Activated CD4-positive, alpha-beta T cell treated with anti-CD3 and anti-CD28 coated beads for 4 hours (primary cell): Measurements from ENCODE around the gene RNPEP.
A peak's percentile ranks its signal among the peaks of the same experiment; 100 is the strongest.
"Not testable (repeated sequence)": the region's sequence is repeated elsewhere in the genome, so short reads cannot be mapped to it uniquely, and the experiment has no call there.

Experiments
- DNase-seq, 2 donors: peaks; one replicate each; pipeline ENCODE4 v3.0.0-alpha.2; 2020

The RNPEP gene

DNA sequence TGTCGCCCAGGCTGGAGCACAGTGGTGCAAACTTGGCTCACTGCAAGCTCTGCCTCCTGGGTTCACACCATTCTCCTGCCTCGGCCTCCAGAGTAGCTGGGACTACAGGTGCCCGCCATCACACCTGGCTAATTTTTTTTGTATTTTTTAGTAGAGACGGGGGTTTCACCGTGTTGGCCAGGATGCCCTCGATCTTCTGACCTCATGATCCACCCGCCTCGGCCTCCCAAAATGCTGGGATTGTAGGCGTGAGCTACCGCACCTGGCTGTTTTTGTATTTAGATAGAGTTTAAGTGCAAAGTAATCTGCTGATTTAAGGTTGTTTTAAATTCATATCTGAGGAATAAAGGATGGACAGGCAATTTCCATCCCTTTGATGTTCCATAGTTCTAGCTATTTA lies 20.1 kb upstream of the RNPEP start:
- DNase-seq: not testable (repeated sequence)

DNA sequence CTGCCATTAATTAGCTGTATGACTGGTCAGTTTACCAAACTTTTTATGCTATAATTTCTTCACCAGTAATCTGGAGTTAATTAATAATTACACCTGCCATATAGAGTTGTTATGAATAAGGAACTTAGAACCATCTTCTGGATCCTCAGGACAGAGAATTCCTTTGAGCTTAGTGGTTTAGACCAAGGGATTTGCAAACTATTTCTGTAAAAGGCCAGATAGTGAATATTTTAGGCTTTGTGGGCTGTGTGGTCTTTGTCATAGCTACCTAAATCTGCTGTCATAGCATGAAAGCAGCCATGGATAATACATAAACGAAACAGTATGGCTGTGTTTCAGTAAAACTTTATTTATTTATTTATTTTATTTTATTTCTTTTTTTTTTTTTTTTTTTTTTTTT lies 18.2 kb upstream of the RNPEP start:
- DNase-seq: no peak

DNA sequence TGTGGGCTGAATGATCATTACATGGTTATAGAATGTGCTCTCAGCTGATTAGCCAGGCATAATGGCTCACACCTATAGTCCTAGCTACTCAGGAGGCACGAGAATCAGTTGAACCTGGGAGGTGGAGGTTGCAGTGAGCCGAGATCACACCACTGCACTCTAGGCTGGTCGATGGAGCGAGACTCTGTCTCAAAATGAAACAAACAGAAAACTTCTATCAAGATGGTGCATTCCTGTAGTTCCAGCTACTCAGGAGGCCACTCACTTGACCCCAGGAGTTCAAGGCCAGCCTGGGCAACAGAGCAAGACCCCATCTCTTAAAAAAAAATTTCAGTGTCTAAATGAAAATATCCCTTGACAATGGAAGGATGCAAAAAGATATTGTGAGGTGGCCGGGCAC lies 16.3 kb upstream of the RNPEP start:
- DNase-seq: no peak

DNA sequence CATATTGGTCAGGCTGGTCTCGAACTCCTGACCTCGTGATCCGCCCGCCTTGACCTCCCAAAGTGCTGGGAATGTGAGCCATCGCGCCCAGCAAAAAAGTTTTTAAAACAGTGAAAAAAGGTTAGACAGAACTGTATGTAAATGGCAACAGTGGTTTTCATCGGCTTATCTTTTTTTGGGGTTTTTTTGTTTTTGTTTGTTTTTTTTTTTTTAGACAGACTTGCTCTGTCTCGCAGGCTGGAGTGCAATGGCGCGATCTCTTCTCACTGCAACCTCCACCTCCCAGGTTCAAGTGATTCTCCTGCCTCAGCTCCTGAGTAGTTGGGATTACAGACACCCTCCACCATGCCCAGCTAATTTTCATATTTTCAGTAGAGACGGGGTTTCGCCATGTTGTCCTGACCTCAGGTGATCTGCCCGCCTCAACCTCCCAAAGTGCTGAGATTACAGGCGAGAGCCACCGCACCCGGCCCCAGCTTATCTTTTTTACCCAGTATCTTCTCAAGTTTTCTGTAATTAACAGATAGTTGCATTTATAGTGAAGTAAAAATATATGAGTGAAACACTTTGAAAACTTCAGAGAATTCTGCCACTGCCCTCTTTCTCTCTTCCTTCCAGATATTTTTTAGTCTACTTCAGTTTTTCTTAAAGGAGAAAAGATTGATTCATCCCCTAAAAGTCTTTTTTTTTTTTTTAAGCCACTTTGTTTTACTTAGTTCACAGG lies 14.1 kb upstream of the RNPEP start:
- DNase-seq: no peak

DNA sequence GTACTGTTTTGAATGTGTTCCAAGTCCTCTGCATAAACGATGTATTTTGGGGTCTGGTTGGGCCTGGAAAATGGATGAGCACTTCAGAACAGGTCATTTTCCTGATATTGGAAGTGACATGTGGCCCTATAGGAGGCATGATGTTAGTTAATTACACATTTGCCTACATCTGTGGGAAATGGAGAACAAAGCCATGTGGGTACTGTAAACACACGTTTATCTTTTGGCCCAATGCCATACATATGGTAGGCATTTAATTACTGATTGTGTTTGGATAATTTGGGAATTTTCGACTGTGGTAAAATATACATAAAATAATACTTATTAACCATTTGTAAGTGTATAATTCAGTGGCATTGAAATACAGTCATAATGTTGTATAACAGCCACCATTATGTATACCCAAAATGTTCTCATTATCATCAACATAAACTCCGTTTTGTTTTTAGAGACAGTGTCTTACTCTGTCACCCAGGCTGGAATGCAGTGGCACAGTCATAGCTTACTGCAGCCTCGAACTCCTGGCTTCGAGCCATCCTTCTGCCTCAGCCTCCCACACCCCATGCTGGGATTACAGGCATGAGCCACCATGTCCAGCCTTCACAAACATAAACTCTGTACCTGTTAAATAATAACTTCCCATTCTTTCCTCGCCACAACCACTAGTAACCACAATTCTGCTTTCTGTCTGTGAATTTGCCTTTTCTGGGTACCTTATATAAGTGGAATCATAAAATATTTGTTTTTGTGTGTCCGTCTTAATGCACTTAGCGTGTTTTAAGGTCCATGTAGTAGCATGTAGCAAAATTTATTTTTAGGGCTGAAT lies 11.9 kb upstream of the RNPEP start:
- DNase-seq: no peak

DNA sequence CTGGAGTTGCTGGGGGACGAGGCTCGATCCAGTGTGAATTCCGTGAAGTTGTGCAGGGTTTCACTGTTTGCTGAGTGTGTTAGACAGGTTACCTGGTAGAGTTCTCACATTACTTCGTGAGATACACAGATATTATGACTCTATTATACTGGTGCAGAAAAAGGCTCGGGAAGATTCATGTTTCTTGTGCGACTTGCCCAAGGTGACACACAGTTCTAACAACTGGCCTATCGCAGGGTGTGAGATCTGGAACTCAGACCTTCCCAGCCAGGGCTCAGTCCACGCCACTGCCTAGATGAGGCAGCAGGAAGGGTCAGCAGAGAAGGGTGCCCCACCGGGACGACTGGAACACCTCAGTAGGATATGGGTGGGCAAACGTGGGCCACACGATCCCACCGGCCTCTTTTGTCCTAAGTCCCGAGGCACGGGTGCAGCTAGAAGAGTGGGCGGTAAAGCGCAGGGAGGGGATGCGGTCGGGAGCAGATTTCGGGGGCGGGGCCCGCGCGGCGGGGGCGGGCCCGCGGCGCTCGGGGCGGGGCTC lies 296 bp upstream of the RNPEP start:
- peak; percentile 63 to 67 for DNase-seq

DNA sequence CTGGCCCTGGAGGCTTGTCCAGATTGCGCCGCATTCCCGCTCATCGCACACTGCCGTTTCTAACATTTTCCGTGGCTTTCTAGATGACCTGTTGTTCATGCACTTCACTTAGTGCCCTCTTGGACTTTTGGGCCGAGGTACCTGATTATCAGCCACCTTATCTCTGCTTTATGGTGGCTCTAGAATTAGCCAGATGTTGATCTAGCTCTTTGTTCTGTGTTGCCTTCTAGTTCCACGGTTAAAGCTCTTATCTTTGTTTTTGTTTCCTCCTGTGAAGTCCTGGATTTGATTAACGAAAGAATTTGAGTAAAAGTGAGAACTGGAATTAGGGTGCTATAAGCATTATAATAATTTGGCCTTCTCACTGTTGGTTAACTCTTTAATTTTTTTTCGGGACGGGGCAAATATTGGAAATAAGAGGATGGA lies 945 bp downstream of the RNPEP start:
- DNase-seq: no peak

DNA sequence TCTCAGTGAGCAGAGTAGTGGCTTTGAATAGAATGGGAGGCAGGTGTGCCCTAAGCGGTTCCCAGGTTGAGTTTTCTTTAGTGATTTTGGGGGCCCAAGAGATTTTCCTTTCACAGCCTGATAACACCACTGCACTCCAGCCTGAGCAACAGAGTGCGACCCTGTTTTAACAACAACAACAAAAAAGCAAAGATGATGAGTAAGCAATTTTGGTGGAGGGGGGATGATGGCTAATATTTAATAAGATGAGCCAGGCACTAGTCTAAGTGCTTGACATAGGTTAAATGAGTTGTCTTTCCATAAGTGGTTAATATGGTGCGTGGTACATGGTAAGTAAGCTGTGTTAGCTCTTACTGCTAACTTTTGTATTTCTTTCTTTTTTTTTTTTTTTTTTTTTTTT lies 2.0 kb downstream of the RNPEP start:
- DNase-seq: no peak

DNA sequence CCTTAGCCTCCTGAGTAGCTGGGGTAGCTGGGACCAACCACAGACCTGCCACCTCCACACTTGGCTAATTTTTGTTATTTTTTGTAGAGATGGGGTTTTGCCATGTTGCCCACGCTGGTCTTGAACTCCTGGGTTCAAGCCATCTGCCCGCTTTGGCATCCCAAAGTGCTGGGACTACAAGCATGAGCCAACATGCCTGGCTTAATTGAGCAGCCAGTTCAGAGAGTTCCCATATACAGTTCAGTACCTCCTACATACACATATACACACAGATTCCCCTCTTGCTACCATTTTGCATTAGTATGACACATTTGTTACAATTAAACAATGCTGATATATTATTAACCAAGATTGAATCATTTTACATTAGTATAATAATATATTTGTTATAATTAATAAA lies 2.9 kb downstream of the RNPEP start:
- no peak for DNase-seq

DNA sequence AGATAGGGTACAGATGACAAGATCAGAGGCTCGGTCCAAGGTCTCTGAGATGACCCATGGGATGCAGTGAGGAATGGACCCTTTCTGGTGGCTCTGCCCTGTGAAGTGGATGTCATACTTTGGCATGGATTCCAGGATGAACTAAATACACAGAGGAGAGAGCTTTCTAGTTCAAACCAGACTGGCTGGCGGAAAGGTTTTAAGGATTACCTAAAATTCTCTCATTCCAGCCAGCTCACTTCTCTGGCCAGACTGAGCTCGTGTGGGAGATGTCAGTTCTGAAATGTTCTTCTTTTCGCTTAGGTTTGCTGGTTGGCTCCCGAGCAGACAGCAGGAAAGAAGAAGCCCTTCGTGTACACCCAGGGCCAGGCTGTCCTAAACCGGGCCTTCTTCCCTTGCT lies 6.2 kb downstream of the RNPEP start:
- DNase-seq: no peak

DNA sequence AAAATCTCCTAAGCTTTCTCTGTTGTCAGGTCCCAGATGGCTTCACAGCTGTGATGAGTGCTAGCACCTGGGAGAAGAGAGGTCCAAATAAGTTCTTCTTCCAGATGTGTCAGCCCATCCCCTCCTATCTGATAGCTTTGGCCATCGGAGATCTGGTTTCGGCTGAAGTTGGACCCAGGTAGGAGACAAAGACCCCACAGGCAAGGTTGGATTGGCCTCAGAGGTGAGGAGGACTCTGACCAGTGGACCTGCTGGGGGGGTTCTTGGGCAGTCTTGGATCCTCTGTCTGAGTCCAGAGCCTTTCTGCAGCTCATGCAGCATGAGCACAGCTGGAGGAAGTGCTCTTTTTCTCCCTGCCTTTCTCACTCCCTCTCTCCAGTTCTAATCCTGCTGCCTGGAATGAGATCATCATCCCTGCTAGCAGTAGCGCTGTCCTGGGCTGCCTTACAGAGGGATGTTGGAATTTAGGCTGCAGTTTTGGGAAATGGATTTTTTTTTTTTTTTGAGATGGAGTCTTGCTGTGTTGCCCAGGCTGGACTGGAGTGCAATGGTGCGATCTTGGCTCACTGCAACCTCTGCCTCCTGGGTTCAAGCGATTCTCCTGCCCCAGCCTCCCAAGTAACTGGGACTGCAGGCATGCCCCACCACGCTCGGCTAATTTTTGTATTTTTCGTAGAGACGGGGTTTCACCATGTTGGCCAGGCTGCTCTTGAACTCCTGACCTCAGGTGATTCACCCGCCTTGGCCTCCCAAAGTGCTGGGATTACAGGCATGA lies 7.1 kb downstream of the RNPEP start:
- DNase-seq: no peak

DNA sequence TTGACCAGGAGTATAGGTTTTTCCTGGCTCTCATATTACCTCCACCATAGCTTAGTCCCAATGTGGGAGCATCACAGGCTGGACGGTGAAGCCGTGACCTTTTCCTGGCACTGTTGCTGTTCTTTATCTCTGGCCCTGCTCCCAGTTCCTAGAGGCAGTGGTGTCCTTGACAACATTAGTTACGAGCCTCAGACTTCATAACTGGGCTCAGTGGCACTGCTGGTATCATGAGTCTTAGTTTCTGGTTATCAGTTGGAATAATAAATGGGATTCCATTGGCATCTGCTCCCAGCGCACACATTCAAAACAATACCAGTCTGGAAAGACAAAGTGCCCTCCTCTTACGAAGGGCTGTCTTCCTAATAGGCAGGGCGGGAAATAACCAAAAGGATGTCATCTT lies 8.0 kb downstream of the RNPEP start:
- no peak for DNase-seq

DNA sequence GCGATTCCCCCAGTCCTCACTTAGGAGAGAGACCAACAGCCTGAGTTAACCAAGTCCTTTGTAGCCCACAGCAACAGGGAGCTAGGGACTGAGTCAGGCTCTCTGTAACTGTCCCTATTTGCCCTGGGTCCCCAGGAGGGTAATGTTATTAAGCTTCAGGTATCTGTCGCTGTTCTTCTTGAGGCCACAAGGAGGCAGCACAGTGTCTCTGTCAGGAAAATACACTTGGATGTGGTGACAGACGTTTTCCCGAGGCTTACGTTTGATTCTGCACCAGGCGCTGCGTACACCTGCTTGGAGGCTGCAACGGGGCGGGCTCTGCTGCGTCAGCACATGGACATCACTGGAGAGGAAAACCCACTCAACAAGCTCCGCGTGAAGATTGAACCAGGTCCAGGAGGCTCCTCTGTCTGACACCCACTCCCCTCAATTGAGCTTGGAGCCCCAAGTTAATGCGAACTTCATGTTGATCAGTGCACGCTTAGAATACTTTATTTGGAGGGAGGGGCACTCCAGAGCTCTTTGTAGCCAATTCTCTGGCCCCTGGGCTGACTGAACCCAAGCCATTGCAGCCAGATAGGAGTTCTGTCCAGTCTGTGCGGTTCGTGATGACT lies 17.3 kb downstream of the RNPEP start:
- no peak for DNase-seq

DNA sequence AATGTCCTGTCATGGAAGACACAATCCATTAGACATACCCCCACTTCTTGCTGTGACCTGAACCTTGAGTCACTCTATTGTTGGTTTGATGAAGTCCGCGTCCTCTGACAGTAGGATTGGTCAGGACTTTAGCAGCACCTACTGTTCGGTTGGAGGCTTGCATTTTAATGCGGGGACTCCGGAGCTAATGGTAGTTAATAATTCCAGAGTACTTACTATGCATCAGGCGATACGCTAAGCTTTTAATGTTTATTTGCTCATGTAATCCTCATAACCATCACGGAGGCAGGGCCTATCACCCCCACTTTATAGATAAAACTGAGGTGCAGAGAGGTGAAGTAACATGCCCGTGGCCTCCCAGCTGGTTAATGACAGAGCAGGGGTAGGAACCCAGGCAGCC lies 20.1 kb downstream of the RNPEP start:
- DNase-seq: no peak

DNA sequence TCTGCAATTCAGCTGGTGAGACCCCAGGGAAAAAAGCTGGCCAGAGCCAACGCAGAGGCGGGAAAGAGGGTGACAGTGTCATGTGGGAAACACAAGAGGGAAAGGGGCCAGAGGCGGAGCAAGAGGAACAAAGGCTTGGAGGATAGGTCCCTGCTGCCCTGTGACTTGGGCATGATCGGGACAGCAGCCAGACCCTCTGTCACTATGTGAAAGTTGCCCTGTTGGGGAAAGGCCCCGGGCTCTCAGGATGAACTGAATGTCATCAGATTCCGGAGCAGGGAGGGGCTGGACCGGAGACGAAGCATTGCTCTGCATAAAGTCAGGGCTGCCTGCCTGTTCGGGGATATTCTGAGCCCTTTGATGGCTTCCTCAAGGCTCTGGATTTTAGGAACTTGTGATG lies 22.3 kb downstream of the RNPEP start:
- no peak for DNase-seq

DNA sequence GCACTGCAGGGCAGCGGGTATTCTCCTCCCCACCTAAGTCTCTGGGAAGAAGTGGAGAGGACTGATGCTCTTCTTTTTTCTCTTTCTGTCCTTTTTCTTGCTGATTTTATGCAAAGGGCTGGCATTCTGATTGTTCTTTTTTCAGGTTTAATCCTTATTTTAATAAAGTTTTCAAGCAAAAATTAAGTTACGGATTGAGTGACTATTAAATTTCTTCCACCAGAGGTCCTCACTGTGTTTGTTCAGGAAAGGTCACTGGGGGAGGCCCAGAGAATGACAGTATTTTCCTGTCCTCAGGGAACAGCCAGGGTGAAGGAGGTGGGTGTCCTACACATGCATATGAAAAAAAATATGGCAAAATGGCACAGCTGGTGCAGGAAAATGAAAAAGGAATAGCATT lies 23.5 kb downstream of the RNPEP start:
- no peak for DNase-seq

DNA sequence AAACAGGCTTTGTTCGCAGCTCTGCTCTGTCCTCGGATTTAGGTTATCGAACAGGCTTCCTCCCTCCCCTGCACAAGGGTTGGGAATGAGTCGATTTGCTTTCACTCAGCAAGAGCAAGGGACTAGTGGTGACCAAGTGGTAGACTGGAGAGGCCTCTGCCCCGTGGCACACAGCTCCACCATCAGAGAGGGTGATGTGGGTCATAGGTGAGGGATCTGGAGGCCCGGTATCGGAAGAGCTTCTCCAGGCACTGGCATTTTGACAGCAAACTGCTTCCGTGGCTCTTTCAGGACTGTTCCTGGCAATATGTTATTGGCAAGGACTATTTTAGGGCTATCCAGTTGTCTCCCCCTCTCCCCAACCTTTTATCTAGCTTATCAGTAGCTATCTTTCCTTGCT lies 24.9 kb downstream of the RNPEP start:
- no peak for DNase-seq

DNA sequence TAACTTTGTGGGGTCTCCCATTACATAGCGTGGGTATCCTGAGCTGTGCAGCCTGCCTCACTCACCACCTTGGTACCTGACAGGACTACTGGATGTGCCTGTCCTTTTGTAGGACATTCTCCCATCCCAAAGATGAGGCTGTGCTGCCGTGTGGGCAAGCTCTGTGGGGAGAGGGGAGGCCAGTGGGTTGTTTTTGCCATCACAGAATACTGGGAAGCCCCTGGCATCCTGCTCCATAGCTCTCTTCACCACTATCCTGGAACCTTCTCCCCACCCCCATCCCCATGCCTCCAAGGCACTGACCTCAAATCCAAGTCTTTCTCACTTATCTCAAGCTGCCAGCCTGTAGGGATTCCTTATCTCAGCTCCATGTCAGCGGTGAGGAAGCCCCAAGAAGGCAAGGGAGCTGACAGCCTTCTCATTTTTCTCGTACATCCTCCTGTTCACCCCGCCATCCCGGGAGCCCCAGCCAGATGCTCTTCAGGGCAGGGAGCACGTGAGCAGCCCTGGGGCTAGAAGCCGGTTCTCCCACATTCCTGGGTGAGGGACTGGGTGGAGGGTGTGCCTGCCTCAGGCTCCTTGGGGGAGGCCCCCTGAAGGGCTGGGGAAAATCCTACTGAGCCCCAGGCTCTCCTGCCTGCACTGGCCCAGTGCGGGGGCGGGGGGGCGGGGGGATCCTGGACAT lies 25.5 kb downstream of the RNPEP start:
- DNase-seq: no peak

DNA sequence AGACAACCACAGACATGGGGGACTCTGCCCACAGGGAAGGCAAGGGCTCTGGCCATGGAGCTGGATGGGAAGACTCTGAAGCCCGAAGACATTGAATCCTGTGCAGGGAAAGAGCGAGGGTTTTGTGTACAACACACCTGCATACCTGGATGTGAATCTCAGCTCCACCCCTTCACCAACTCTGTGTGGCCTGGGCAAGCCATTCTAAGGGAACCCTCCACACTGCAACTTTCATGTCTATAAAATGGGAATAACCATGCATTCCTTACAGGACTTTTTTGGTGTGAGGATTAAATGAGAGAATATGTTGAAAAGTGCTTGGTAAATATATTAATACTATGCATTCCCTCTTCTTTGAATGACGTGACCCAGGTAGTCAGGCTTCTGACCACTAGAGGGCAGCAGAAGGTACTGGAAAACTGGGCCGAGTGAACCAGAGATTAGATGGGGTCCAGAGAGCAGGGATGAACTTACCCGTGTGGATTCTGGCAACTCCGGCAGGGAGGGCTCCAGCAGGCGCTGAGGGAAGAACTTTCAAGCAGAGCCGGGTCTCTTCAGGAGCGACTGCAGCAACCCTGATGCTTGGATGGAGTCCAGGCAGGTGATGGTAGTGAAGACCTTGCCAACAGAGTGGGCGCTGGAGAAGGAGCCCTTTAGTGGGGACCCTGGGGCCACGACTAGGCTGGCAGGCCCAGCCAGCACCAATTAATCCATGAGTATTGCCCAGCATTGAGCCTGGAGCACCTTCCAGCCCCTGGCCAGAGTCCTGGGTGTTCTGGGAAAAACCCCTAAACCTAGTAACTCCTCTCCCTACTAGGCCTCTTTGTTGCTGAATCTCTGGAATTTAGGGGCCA lies 27.1 kb downstream of the RNPEP start:
- peak; percentile 52 to 69 for DNase-seq

DNA sequence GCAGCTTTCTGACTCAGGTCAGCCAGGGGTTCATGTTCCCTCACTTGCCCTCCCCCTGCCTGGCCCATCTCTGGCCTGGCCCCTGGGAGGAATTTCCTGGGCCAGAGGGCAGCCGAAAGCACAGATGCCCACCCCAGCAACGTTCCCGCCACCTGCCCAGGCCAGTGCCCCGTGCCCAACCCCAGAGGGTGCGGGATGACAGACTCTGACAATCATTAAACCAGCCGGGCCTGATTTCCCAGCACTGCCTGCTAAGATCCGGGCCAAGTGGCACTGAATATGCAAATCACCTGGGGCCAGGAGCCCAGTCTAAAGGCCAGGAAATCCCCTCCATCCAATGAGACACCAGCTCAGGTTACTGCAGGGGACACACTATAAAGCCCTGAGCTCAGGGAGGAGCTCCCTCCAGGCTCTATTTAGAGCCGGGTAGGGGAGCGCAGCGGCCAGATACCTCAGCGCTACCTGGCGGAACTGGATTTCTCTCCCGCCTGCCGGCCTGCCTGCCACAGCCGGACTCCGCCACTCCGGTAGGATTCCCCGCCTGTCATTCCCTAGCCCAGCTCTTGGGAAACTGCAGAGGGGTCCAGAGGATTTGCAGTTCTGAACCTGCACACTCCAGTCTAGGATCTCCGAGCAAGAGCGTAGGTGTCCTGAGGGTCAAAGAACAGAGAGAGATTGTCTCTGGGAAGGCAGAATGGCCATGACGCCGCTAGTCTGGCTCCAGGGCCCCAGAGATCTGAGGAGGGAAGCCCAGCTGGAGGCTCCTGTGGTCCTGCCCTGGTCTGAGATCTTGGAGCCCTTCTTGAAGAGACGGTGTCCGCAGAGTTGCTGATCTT lies 27.9 kb downstream of the RNPEP start, which contains the start of gene ELF3:
ELF3 (plus strand) TSS at position 408 of the 836 bp plus-strand sequence. CDS start 550 bp downstream, outside the sequence.
- no peak for DNase-seq
